ENCODE results near the gene MYADML2. TPM values are rescaled to one million over a fixed set of nuclear protein-coding genes. Genes with fewer than 3 reads are reported as not detected.

Gene MYADML2
- total and polyA plus RNA-seq, 12 donors, result 0.26 to 8.6 (median 4.9) TPM

DNA sequence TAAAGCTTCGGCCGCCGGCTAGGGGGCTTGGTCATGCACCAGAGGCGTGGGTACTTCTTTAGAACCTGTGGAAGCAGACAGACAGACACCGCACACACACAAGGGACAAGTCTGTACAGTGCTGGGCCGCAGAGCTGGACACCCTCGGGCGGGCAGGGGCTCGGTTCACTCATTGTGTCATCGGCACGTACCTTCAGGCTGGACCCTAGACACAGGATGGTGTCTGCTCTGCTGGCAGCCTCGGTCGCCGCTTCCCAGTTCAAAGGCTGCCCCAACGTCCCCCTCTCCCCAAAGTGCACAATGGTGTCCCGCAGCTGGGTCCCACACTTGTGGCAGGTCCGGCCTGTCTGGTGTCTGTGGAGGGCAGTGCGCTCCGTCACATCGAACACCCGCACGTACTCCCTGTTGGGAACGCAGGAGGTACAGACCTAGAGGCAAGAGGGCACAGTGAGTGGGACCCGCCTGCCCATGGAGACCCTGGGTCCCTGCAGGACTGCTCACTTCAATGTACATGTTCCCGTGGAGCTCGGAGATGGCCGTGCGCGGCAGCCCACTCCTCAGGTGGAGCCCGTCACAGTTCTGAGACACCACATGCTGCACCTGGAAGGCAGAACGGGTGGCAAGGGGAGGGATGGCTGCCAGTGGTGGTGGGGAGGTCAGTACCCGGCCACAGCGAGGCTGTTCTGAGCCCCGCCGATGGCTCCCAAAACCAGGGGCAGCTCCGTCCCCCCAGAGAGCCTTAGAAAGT, 32.8 kb downstream of the MYADML2 start:
- H3K4me1 ChIP-seq, result peaks cover 17 to 51% (median 40%) of the 10 kb centered on the region in 9 donors

DNA sequence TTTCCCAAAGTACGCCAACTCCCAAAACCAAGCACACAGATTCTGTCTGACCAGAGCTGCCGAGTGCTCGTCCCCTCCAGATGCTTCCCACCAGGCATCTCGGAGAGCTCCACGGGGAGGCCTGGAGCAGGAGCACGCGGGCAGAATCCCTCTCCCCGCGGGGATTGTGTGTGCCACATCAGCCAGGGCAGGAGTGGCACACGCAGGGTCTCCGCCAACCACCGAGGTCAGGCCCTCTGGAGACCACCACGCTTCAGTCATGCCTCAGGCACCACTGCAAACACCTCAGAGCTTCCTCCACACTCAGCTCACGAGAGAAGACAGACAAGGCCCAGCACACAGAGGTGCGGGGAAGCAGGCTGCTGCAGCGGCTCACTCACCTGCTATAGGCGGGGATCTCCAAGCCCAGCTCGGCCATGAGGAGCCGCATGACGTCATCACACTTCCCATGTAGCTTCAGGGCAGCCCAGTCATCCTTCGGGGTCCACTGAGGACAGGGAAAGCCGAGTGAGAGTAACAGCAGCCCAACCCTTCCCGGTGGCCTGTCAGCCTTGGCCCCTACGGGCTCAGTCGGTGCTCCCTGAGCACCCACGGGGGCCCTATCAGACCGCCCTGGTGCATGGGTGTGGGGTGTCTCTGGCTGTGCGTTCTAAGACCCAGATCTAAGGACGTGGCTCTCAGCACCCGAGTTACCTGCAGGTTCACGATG, 33.5 kb downstream of the MYADML2 start:
- intact Hi-C loops (cut with DNase I), result no loop called here
- DNase-seq (no peak), ATAC-seq (no peak)
- H3K27me3 ChIP-seq, result no peaks in the 10 kb centered on the region
- H3K27ac ChIP-seq, result no peak overlapping the region
- peaks cover 17 to 50% (median 39%) of the 10 kb centered on the region in 9 donors for H3K4me1 ChIP-seq
- TF ChIP-seq, protein P1, sequence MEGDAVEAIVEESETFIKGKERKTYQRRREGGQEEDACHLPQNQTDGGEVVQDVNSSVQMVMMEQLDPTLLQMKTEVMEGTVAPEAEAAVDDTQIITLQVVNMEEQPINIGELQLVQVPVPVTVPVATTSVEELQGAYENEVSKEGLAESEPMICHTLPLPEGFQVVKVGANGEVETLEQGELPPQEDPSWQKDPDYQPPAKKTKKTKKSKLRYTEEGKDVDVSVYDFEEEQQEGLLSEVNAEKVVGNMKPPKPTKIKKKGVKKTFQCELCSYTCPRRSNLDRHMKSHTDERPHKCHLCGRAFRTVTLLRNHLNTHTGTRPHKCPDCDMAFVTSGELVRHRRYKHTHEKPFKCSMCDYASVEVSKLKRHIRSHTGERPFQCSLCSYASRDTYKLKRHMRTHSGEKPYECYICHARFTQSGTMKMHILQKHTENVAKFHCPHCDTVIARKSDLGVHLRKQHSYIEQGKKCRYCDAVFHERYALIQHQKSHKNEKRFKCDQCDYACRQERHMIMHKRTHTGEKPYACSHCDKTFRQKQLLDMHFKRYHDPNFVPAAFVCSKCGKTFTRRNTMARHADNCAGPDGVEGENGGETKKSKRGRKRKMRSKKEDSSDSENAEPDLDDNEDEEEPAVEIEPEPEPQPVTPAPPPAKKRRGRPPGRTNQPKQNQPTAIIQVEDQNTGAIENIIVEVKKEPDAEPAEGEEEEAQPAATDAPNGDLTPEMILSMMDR (IDR thresholded peaks at IDR 0.05), result no peak
- no peaks in the 10 kb centered on the region for H3K9me3 ChIP-seq
- H3K36me3 ChIP-seq, result peaks cover 0 to 46% (median 31%) of the 10 kb centered on the region in 9 donors
- WGBS, 2 donors, result 94 to 95% methylated on average over 31 of the region's 31 CpGs
- no peak overlapping the region for H3K4me3 ChIP-seq

More for the DNA sequence above, 32.8 kb downstream of the MYADML2 start:
- peaks cover 0 to 47% (median 32%) of the 10 kb centered on the region in 9 donors for H3K36me3 ChIP-seq
- no peak for DNase-seq
- 97% methylated on average over 36 of the region's 36 CpGs for WGBS, 2 donors
- no peak for ATAC-seq
- no peaks in the 10 kb centered on the region for H3K27me3 ChIP-seq
- H3K9me3 ChIP-seq, result no peaks in the 10 kb centered on the region
- H3K27ac ChIP-seq, result no peak overlapping the region
- intact Hi-C loops (cut with DNase I), result no loop called here
- TF ChIP-seq, protein P1 (IDR thresholded peaks at IDR 0.05), result no peak
- H3K4me3 ChIP-seq, result no peak overlapping the region

DNA sequence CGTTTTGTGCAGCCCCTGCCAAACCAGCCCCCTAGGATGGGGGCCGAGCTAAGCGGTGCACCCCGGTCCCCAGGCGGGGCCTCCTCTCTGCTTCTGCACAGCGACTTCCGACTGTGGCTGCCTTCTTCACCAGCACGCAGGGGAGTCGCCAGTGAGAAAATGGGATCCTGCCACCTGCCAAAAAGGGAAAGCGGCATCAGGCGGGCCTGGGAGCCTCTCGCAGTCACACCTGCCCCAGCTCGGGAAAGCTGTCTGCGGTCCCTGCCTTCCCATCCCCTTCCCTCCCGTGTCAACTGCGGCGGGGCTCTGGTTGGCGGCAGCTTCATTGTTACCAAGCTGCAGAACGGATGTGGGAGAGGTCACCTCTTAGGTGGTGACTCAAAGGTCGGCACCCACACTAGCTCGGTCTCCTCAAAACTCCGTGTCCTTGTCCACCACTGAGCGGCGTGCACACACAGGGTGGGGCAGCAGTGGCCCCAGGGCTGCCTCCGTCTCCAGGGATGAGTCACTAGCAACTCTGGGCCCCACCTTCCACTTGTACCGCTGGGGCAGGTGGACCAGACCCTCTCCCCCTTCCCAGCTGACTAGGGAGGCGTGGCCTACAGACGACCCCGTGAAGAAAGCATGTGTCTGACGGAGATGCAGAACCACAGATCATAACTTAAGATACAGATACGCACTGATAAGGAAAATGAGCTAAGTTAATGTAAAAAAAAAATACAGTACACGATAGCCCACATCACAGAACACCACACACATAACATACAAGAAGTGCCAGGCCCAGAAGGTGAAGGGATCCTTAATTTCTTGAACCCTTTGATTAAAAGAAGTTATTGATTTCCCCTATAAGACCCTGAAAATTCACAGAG, 34.4 kb downstream of the MYADML2 start:
- no peak overlapping the region for H3K4me3 ChIP-seq
- H3K4me1 ChIP-seq, result peaks cover 17 to 44% (median 34%) of the 10 kb centered on the region in 9 donors
- H3K27me3 ChIP-seq, result no peaks in the 10 kb centered on the region
- intact Hi-C loops (cut with DNase I), result no loop called here
- no peaks in the 10 kb centered on the region for H3K9me3 ChIP-seq
- H3K27ac ChIP-seq, result no peak overlapping the region
- TF ChIP-seq, protein P1 (IDR thresholded peaks at IDR 0.05), result no peak
- 92 to 93% methylated on average over 32 of the region's 32 CpGs for WGBS, 2 donors
- DNase-seq (no peak), ATAC-seq (no peak)
- H3K36me3 ChIP-seq, result peaks cover 0 to 54% (median 32%) of the 10 kb centered on the region in 9 donors

DNA sequence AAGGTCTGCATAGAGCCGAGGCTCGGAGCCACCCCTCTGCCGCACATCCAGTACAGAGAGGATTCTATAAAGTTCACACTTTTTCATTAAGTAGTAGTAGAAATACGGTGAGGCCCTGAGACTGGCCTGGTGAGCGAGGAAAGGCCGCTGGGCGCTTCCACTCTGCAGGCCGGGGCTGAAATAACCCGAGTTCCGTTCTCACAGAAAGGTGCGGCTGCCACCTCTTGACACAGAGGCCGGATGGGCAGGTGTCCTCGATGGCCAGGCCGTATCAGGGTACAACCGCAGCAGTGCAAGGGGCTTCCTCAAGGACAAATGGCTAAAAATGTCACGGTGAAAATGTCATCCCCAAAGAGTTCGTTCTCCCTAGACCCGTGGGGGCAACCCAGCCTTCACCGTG, 35.1 kb downstream of the MYADML2 start:
- ATAC-seq, result no peak
- Histone ChIP-seq H3K27ac (peak overlapping the region in 2 of 10 donors; percentile 47 to 48), H3K36me3 (peaks cover 0 to 61% (median 32%) of the 10 kb centered on the region in 9 donors), H3K27me3 (no peaks in the 10 kb centered on the region), H3K9me3 (no peaks in the 10 kb centered on the region), H3K4me1 (peaks cover 14 to 38% (median 27%) of the 10 kb centered on the region in 9 donors), H3K4me3 (peak overlapping the region in 5 of 10 donors; percentile 17 to 48 (median 34))
- TF ChIP-seq, protein P1 (IDR thresholded peaks at IDR 0.05), result no peak
- WGBS, 2 donors, result 90% methylated on average over 19 of the region's 19 CpGs
- intact Hi-C loops (cut with DNase I), result no loop called here
- no peak for DNase-seq

Measured in heart right ventricle (tissue), 16 donors.